HEK293T (cell line): ENCODE data around the gene TGFBR2.

Experiments used
- CTCF ChIA-PET: fragments of 350-600 bp; formaldehyde crosslinking; extraction: SDS; loops from one replicate; lab custom pipeline; 2021; ENCODE audit warnings: antibody characterized with exemption, inconsistent platforms; lab: Yijun Ruan, JAX
- POLR2A ChIA-PET: fragments of 350-600 bp; formaldehyde crosslinking; extraction: SDS; loops from one replicate; lab custom pipeline; 2020; ENCODE audit warnings: antibody characterized with exemption, inconsistent platforms; lab: Yijun Ruan, JAX
- DNase-seq: peaks from one replicate; pipeline ENCODE4 v3.0.0; 2012; ENCODE audit warnings: mixed read lengths; ENCODE audit errors: extremely low spot score
- ARNT ChIP-seq: fragments of 450-650 bp; IDR thresholded peaks from 2 replicates; pipeline ENCODE4 v1.6.1; 2017; ENCODE audit warnings: mild to moderate bottlenecking
- BHLHE40 ChIP-seq: fragments of 450-650 bp; IDR thresholded peaks from 2 replicates; pipeline ENCODE4 v1.6.1; 2016; ENCODE audit warnings: mild to moderate bottlenecking, moderate library complexity, borderline replicate concordance
- CTBP1 ChIP-seq: fragments of 450-650 bp; IDR thresholded peaks from 2 replicates; pipeline ENCODE4 v1.6.1; 2016; ENCODE audit warnings: borderline replicate concordance
- ELF4 ChIP-seq: fragments of 450-650 bp; IDR thresholded peaks from 2 replicates; pipeline ENCODE4 v1.6.1; 2017; ENCODE audit warnings: antibody characterized with exemption
- FOXA1 ChIP-seq: fragments of 450-650 bp; IDR thresholded peaks from 2 replicates; pipeline ENCODE4 v1.6.1; 2016; ENCODE audit warnings: mild to moderate bottlenecking
- FOXK2 ChIP-seq: fragments of 450-650 bp; IDR thresholded peaks from 2 replicates; pipeline ENCODE4 v1.6.1; 2016; ENCODE audit warnings: mild to moderate bottlenecking
- FOXM1 ChIP-seq: fragments of 450-650 bp; IDR thresholded peaks from 2 replicates; pipeline ENCODE4 v1.6.1; 2017; ENCODE audit warnings: mild to moderate bottlenecking, borderline replicate concordance
- HDGF ChIP-seq: fragments of 450-650 bp; IDR thresholded peaks from 2 replicates; pipeline ENCODE4 v1.6.1; 2017; ENCODE audit warnings: antibody characterized with exemption, borderline replicate concordance
- L3MBTL2 ChIP-seq: fragments of 450-650 bp; conservative IDR thresholded peaks from 2 replicates; pipeline ENCODE4 v1.6.1; 2016; ENCODE audit warnings: mild to moderate bottlenecking
- LEF1 ChIP-seq: fragments of 450-650 bp; IDR thresholded peaks from 2 replicates; pipeline ENCODE4 v1.6.1; 2017; ENCODE audit warnings: mild to moderate bottlenecking, borderline replicate concordance
- NFRKB ChIP-seq: fragments of 450-650 bp; IDR thresholded peaks from 2 replicates; pipeline ENCODE4 v1.6.1; 2016; ENCODE audit warnings: mild to moderate bottlenecking, moderate library complexity
- PKNOX1 ChIP-seq: fragments of 450-650 bp; IDR thresholded peaks from 2 replicates; pipeline ENCODE4 v1.6.1; 2016
- SP1 ChIP-seq: fragments of 450-650 bp; IDR thresholded peaks from 2 replicates; pipeline ENCODE4 v1.6.1; 2017
- SUZ12 ChIP-seq: fragments of 450-650 bp; IDR thresholded peaks from 2 replicates; pipeline ENCODE4 v1.6.1; 2016; ENCODE audit warnings: mild to moderate bottlenecking
- TARDBP ChIP-seq: fragments of 450-650 bp; IDR thresholded peaks from 2 replicates; pipeline ENCODE4 v1.6.1; 2016
- ZNF384 ChIP-seq: fragments of 450-650 bp; IDR thresholded peaks from 2 replicates; pipeline ENCODE4 v1.6.1; 2016

The TGFBR2 gene

GRCh38 chr3:30605005-30605404, 1.4 kb upstream of the TGFBR2 start:
- no peak for DNase-seq
- no peak for TF ChIP-seq FOXK2
- no peak for TF ChIP-seq FOXM1
- TF ChIP-seq ARNT: no peak
- TF ChIP-seq ZNF384: no peak
- no peak for TF ChIP-seq FOXA1
- no peak for TF ChIP-seq LEF1
- TF ChIP-seq HDGF: no peak
- no peak for TF ChIP-seq CTBP1
- no peak for TF ChIP-seq BHLHE40
- no peak for TF ChIP-seq SUZ12
- TF ChIP-seq ELF4: no peak
- TF ChIP-seq L3MBTL2: no peak
- TF ChIP-seq SP1: no peak
- TF ChIP-seq TARDBP: no peak
- TF ChIP-seq NFRKB: no peak
- TF ChIP-seq PKNOX1: no peak
- POLR2A ChIA-PET: no interaction called here
- CTCF ChIA-PET: no interaction called here

GRCh38 chr3:30605706-30606300, 598 bp upstream of the TGFBR2 start:
- CTCF ChIA-PET: interaction anchor here (1.2 kb wide), 1 partner anchor 49 kb away, joined by 3 read pairs; no protein-coding TSS in a partner anchor
- POLR2A ChIA-PET: interaction anchor here (0.7 to 1.9 kb wide), 3 partner anchors 10 to 88 kb away, joined by 3 to 5 read pairs (median 3); no protein-coding TSS in a partner anchor
- TF ChIP-seq ARNT: no peak
- no peak for TF ChIP-seq FOXK2
- TF ChIP-seq SP1: no peak
- TF ChIP-seq PKNOX1: no peak
- no peak for TF ChIP-seq LEF1
- no peak for DNase-seq

GRCh38 chr3:30607032-30607833, 832 bp downstream of the TGFBR2 start:
- DNase-seq: peak; percentile 45
- TF ChIP-seq FOXM1 (no peak), L3MBTL2 (0 out of 2 replicates have a peak, but pooled peaks have one; percentile 23)
- POLR2A ChIA-PET: interaction anchor here (0.6 to 1.9 kb wide), 2 partner anchors 9 to 262 kb away, joined by 4 to 5 read pairs; no protein-coding TSS in a partner anchor
- CTCF ChIA-PET: interaction anchor here (0.6 to 1.2 kb wide), 3 partner anchors 10 to 1948 kb away, joined by 3 to 4 read pairs (median 3); no protein-coding TSS in a partner anchor

- DNase-seq: no peak
- CTCF ChIA-PET: no interaction called here
- TF ChIP-seq ELF4: no peak
- TF ChIP-seq SP1: no peak
- TF ChIP-seq LEF1: no peak
- no peak for TF ChIP-seq FOXM1
- TF ChIP-seq HDGF: no peak
- no peak for TF ChIP-seq ZNF384
- TF ChIP-seq L3MBTL2: no peak
- no peak for TF ChIP-seq PKNOX1
- no peak for TF ChIP-seq FOXK2
- no peak for TF ChIP-seq SUZ12
- POLR2A ChIA-PET: no interaction called here
Measured at GRCh38 chr3:30608598-30608947, 2.2 kb downstream of the TGFBR2 start.

GRCh38 chr3:30609930-30610701, 3.7 kb downstream of the TGFBR2 start:
- no peak for DNase-seq

More at GRCh38 chr3:30609930-30610701, 3.7 kb downstream of the TGFBR2 start:
- POLR2A ChIA-PET: no interaction called here
- TF ChIP-seq CTBP1 (no peak), ZNF384 (no peak), L3MBTL2 (no peak), LEF1 (no peak), TARDBP (no peak), FOXA1 (no peak), SP1 (no peak), SUZ12 (no peak), FOXM1 (no peak), NFRKB (no peak), FOXK2 (no peak), HDGF (no peak), BHLHE40 (no peak)
- CTCF ChIA-PET: no interaction called here
